K562 (cell line): Measurements from ENCODE around the gene DAGLA. TPM values are rescaled to one million over a fixed set of nuclear protein-coding genes. Genes with fewer than 3 reads are reported as not detected.

ENCODE experiments used
- ATAC-seq: fragments of 200-7000 bp; cut with Tn5 transposase; 3 replicates; pipeline ENCODE4 v1.9.1; 2020; ENCODE audit warnings: moderate library complexity
- BruUV-seq: library from RNA; stranded (reverse); fragments of 400-500 nt; replicated peaks from 2 replicates; lab custom pipeline; 2021; lab: Mats Ljungman, UMichigan
- CTCF ChIA-PET: fragments of 300-600 bp; formaldehyde crosslinking; extraction: SDS; loops from one replicate; lab custom pipeline; 2021; ENCODE audit warnings: low intra/inter-chr PET ratio; lab: Yijun Ruan, JAX
- POLR2A ChIA-PET: fragments of 300-600, 350-650 bp; sonication (Branson Sonifier 250); formaldehyde crosslinking; extraction: SDS; loops from one replicate; lab custom pipeline; 2021; ENCODE audit warnings: antibody characterized with exemption, inconsistent platforms; lab: Yijun Ruan, JAX
- DNase-seq, 4 experiments: peaks; one replicate each; pipeline versions ENCODE4 v3.0.0 to v3.0.0-alpha.2; 2011 to 2018; ENCODE audit warnings: low spot score in 3 of 4, mixed read lengths in 3 of 4; ENCODE audit errors: extremely low read depth in 1 of 4
- FAIRE-seq: peaks from 2 replicates; lab custom pipeline; 2011; peaks lifted over from hg19 to GRCh38; lab: Jason Lieb, UNC
- H2AFZ ChIP-seq: 2 replicates; pipeline ENCODE4 v1.6.0; 2011; ENCODE audit warnings: low read depth, low read length, control low read depth, inconsistent platforms
- H3K27ac ChIP-seq: fragments of 200-600 bp; 3 replicates; pipeline ENCODE4 v1.8.0; 2011; ENCODE audit warnings: low read depth, mild to moderate bottlenecking, control low read depth, inconsistent platforms, low read length, moderate library complexity, mixed read lengths; ENCODE audit errors: extremely low read depth
- H3K27me3 ChIP-seq, 2 experiments: fragments of 300-600 bp in 1 of 2; 2 replicates in 1 of 2; 3 replicates in 1 of 2; pipeline versions ENCODE4 v1.6.0 to v1.8.0; 2011; ENCODE audit warnings: inconsistent platforms in 2 of 2, low read length in 2 of 2, mild to moderate bottlenecking in 1 of 2, mixed read lengths in 1 of 2, moderate library complexity in 1 of 2; ENCODE audit not compliant: control insufficient read depth in 2 of 2, insufficient read depth in 2 of 2
- H3K36me3 ChIP-seq: fragments of 300-600 bp; 3 replicates; pipeline ENCODE4 v1.8.0; 2011; ENCODE audit warnings: mild to moderate bottlenecking, low read length, inconsistent platforms; ENCODE audit not compliant: control insufficient read depth, insufficient read depth
- H3K4me1 ChIP-seq, 2 experiments: fragments of 200-600 bp in 1 of 2; replicated peaks in 1 of 2; 2 replicates in 1 of 2; 3 replicates in 1 of 2; pipeline versions ENCODE4 v1.5.1 to v1.8.0; 2011; ENCODE audit warnings: inconsistent platforms in 2 of 2, low read length in 2 of 2, mild to moderate bottlenecking in 1 of 2, mixed read lengths in 1 of 2, moderate library complexity in 1 of 2; ENCODE audit not compliant: control insufficient read depth in 2 of 2, insufficient read depth in 2 of 2
- H3K4me2 ChIP-seq: 2 replicates; pipeline ENCODE4 v1.6.1; 2011; ENCODE audit warnings: low read length, control low read depth, inconsistent platforms, mixed read lengths; ENCODE audit not compliant: insufficient read depth
- H3K4me3 ChIP-seq: fragments of 200-600 bp; sonication (generic), shearing (Covaris generic); 2 replicates; pipeline ENCODE4 v1.5.1; 2016; ENCODE audit warnings: control low read depth, inconsistent platforms
- H3K79me2 ChIP-seq: fragments of 200-600 bp; 3 replicates; pipeline ENCODE4 v1.8.0; 2011; ENCODE audit warnings: low read length, inconsistent platforms; ENCODE audit not compliant: control insufficient read depth, insufficient read depth
- H3K9ac ChIP-seq, 2 experiments: 2 replicates each; pipeline versions ENCODE4 v1.6.0 to v1.6.1; 2011; ENCODE audit warnings: low read depth in 2 of 2, low read length in 2 of 2, control low read depth in 1 of 2, inconsistent platforms in 1 of 2, mild to moderate bottlenecking in 1 of 2, mixed read lengths in 1 of 2; ENCODE audit not compliant: insufficient read depth in 1 of 2
- H3K9me1 ChIP-seq: one replicate; pipeline ENCODE4 v1.6.0; 2011; ENCODE audit warnings: inconsistent platforms, mild to moderate bottlenecking, low read length, moderate library complexity; ENCODE audit not compliant: control insufficient read depth, insufficient read depth
- H3K9me3 ChIP-seq: replicated peaks from 2 replicates; pipeline ENCODE4 v1.5.1; 2011; ENCODE audit warnings: low read depth, low read length, inconsistent platforms; ENCODE audit not compliant: control insufficient read depth, insufficient read depth
- H4K20me1 ChIP-seq: replicated peaks from 2 replicates; pipeline ENCODE4 v1.6.1; 2011; ENCODE audit warnings: low read length, inconsistent platforms, mixed read lengths; ENCODE audit not compliant: control insufficient read depth, insufficient read depth
- ARHGAP35 ChIP-seq: fragments of 450-650 bp; IDR thresholded peaks from 2 replicates; pipeline ENCODE4 v1.6.1; 2018; ENCODE audit not compliant: partially characterized antibody
- HNRNPK ChIP-seq: fragments of 200-400 bp; formaldehyde crosslinking; IDR thresholded peaks from one replicate; pipeline ENCODE4 v1.6.1; 2018; ENCODE audit warnings: mild to moderate bottlenecking, low read depth, low read length; ENCODE audit not compliant: poor library complexity, severe bottlenecking
- KHSRP ChIP-seq: fragments of 450-650 bp; IDR thresholded peaks from 2 replicates; pipeline ENCODE4 v1.6.1; 2017
- ZNF444 ChIP-seq: fragments of 250-450 bp; sonication (Bioruptor Pico); IDR thresholded peaks from 2 replicates; pipeline ENCODE4 v1.4.0; 2020; ENCODE audit warnings: mild to moderate bottlenecking, moderate library complexity
- WGBS: fragments of 100-300 bp; shearing (Covaris generic); methylation state at CpG from one replicate; pipeline ENCODE4 v1.1.6; 2016; ENCODE audit warnings: low coverage, mixed read lengths; ENCODE audit not compliant: insufficient coverage; ENCODE audit errors: missing lambda C conversion rate; 5-methylcytosine and 5-hydroxymethylcytosine counted together
- in situ Hi-C: fragments of 300-500 bp; cut with MboI; formaldehyde crosslinking; loops from 4 replicates; pipeline ENCODE4 v1.15.0; 2018; ENCODE audit warnings: inconsistent platforms, mixed read lengths
- intact Hi-C: fragments of 100-400 bp; cut with micrococcal nuclease; formaldehyde crosslinking; loops from 2 replicates; pipeline ENCODE4 v1.14.2; 2022
- polyA plus RNA-seq, 8 experiments: library from polyadenylated mRNA; depleted of rRNA in 4 of 8; stranded (reverse) in 5 of 8; unstranded in 3 of 8; fragments of >200 nt; fragmentation: Nextera tagmentation in 2 of 8; fragmentation: Illumina TruSeq in 1 of 8; extraction: Ambion mirVana in 2 of 8; extraction: Trizol in 1 of 8; gene quantifications; 2 replicates each; pipeline versions ENCODE4 v1.2.1 to v1.2.3, GENCODE V29; 2011 to 2014; ENCODE audit warnings: inconsistent platforms in 1 of 8, missing spikeins in 1 of 8
- total RNA-seq, 7 experiments: library from RNA; depleted of rRNA in 6 of 7; stranded (reverse); fragments of >200 nt in 6 of 7; fragmentation: Illumina TruSeq in 2 of 7; extraction: Trizol in 2 of 7; gene quantifications; 2 replicates each; pipeline versions ENCODE4 v1.2.1 to v1.2.3, GENCODE V29; 2011 to 2021; ENCODE audit warnings: low replicate concordance in 1 of 7
- TF ChIP-seq, protein P1 (sequence below): fragments of 200-800 bp; sonication (Bioruptor generic); IDR thresholded peaks from 2 replicates; pipeline ENCODE4 v1.6.1; 2016; ENCODE audit warnings: missing genetic modification characterization, missing compliant biosample characterization
- TF ChIP-seq, protein P2 (sequence below): IDR thresholded peaks from 2 replicates; pipeline ENCODE4 v1.6.1; 2011; ENCODE audit warnings: borderline replicate concordance, low read depth, mild to moderate bottlenecking, moderate library complexity, low read length; ENCODE audit not compliant: insufficient read depth, poor library complexity, severe bottlenecking
- TF ChIP-seq, protein P3 (sequence below): sonication (generic); formaldehyde crosslinking; IDR thresholded peaks from 2 replicates; pipeline ENCODE4 v1.8.1; 2023; ENCODE audit warnings: mild to moderate bottlenecking, missing genetic modification reagents
- TF ChIP-seq, protein P4 (sequence below), 2 experiments: IDR thresholded peaks; 2 replicates each; pipeline ENCODE4 v1.6.1; 2011; ENCODE audit warnings: borderline replicate concordance in 1 of 2, control low read depth in 1 of 2, low read depth in 1 of 2, low read length in 1 of 2, mild to moderate bottlenecking in 1 of 2, mixed read lengths in 1 of 2, moderate library complexity in 1 of 2; ENCODE audit not compliant: insufficient read depth in 1 of 2, insufficient read length in 1 of 2, poor library complexity in 1 of 2, severe bottlenecking in 1 of 2; ENCODE audit errors: extremely low read depth in 1 of 2

Gene DAGLA
- total and polyA plus RNA-seq, 9 of the 15 experiments (the other 6 are each of a cell fraction or from before 2014, with no cell fraction given), result 0.03 to 0.16 (median 0.04) TPM; not detected in 4

DNA sequence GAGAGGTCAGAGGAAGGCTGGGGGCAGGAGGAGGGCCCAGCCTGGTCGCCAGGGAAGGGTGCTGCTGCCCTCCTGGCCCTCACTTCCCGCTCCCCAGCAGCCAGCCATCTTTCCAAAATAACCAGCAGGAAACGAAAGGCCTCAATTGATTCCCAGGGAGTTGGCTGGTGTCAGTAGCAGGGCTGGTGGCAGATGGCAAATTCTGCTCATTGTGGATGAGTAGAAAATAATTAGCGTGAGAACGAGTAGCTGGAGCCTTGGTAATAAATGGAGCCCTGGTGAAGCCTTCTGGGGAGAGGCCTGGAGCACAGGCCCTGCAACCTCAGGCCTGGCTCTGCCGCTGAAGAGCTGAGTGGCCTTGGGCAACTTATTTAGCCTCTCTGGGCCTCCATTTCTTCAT lies 31.3 kb downstream of the DAGLA start (continued):
- TF ChIP-seq, protein P1, sequence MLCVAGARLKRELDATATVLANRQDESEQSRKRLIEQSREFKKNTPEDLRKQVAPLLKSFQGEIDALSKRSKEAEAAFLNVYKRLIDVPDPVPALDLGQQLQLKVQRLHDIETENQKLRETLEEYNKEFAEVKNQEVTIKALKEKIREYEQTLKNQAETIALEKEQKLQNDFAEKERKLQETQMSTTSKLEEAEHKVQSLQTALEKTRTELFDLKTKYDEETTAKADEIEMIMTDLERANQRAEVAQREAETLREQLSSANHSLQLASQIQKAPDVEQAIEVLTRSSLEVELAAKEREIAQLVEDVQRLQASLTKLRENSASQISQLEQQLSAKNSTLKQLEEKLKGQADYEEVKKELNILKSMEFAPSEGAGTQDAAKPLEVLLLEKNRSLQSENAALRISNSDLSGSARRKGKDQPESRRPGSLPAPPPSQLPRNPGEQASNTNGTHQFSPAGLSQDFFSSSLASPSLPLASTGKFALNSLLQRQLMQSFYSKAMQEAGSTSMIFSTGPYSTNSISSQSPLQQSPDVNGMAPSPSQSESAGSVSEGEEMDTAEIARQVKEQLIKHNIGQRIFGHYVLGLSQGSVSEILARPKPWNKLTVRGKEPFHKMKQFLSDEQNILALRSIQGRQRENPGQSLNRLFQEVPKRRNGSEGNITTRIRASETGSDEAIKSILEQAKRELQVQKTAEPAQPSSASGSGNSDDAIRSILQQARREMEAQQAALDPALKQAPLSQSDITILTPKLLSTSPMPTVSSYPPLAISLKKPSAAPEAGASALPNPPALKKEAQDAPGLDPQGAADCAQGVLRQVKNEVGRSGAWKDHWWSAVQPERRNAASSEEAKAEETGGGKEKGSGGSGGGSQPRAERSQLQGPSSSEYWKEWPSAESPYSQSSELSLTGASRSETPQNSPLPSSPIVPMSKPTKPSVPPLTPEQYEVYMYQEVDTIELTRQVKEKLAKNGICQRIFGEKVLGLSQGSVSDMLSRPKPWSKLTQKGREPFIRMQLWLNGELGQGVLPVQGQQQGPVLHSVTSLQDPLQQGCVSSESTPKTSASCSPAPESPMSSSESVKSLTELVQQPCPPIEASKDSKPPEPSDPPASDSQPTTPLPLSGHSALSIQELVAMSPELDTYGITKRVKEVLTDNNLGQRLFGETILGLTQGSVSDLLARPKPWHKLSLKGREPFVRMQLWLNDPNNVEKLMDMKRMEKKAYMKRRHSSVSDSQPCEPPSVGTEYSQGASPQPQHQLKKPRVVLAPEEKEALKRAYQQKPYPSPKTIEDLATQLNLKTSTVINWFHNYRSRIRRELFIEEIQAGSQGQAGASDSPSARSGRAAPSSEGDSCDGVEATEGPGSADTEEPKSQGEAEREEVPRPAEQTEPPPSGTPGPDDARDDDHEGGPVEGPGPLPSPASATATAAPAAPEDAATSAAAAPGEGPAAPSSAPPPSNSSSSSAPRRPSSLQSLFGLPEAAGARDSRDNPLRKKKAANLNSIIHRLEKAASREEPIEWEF (CRISPR knock-in tag), result no peak
- TF ChIP-seq KHSRP, result no peak

DNA sequence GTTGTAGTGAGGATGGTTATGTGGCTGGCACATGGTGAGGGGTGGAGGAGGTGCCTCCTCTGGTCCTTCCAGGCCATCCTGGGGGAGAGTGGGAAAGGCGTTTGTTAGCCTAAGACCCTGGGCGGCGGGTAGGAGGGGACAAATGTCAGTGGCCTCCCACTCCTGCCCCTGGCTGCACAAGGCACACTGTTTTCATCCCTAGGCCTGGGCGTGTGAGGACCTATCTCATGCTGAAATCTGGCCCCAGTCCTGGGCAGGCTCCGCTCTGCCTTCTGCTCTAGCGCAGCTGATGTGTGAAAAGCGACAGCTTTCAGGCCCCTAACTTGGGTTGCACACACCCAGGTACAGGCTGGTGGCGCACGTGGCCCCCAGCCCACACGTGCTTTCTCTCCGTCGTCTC lies 32.1 kb downstream of the DAGLA start:
- CTCF ChIA-PET, result no interaction called here
- Histone ChIP-seq H3K27ac (no peak overlapping the region), H2AFZ (no peak overlapping the region), H3K4me1 (peaks cover 0 to 10% of the 10 kb centered on the region in 2 experiments; a peak in 1 of 5 replicates), H4K20me1 (peaks cover 8% of the 10 kb centered on the region; the same call in 1 of the 2 replicates), H3K9me3 (no peaks in the 10 kb centered on the region), H3K79me2 (no peaks in the 10 kb centered on the region), H3K4me3 (no peak overlapping the region), H3K4me2 (no peak overlapping the region), H3K9ac (peak overlapping the region in 1 of 2 experiments; percentile 76; a peak in 2 of 4 replicates), H3K36me3 (no peaks in the 10 kb centered on the region), H3K9me1 (no peaks in the 10 kb centered on the region), H3K27me3 (peaks cover 20 to 71% of the 10 kb centered on the region in 2 experiments; a peak in 4 of 5 replicates)
- in situ Hi-C loops (no loop called here), intact Hi-C loops (no loop called here)
- no peak for FAIRE-seq
- no peak for DNase-seq
- no TSS peak for BruUV-seq
- WGBS, result 22% methylated on average over 12 of the region's 12 CpGs
- ATAC-seq, result no peak
- POLR2A ChIA-PET, result interaction anchor here (0.7 kb wide), 1 partner anchor 181 kb away, joined by 3 read pairs; no protein-coding TSS in a partner anchor
- TF ChIP-seq HNRNPK, result no peak
- TF ChIP-seq ARHGAP35, result no peak
- TF ChIP-seq, protein P2, sequence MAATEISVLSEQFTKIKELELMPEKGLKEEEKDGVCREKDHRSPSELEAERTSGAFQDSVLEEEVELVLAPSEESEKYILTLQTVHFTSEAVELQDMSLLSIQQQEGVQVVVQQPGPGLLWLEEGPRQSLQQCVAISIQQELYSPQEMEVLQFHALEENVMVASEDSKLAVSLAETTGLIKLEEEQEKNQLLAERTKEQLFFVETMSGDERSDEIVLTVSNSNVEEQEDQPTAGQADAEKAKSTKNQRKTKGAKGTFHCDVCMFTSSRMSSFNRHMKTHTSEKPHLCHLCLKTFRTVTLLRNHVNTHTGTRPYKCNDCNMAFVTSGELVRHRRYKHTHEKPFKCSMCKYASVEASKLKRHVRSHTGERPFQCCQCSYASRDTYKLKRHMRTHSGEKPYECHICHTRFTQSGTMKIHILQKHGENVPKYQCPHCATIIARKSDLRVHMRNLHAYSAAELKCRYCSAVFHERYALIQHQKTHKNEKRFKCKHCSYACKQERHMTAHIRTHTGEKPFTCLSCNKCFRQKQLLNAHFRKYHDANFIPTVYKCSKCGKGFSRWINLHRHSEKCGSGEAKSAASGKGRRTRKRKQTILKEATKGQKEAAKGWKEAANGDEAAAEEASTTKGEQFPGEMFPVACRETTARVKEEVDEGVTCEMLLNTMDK, result no peak
- TF ChIP-seq, protein P3, sequence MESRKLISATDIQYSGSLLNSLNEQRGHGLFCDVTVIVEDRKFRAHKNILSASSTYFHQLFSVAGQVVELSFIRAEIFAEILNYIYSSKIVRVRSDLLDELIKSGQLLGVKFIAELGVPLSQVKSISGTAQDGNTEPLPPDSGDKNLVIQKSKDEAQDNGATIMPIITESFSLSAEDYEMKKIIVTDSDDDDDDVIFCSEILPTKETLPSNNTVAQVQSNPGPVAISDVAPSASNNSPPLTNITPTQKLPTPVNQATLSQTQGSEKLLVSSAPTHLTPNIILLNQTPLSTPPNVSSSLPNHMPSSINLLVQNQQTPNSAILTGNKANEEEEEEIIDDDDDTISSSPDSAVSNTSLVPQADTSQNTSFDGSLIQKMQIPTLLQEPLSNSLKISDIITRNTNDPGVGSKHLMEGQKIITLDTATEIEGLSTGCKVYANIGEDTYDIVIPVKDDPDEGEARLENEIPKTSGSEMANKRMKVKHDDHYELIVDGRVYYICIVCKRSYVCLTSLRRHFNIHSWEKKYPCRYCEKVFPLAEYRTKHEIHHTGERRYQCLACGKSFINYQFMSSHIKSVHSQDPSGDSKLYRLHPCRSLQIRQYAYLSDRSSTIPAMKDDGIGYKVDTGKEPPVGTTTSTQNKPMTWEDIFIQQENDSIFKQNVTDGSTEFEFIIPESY (CRISPR knock-in tag), result 0 out of 2 replicates have a peak, but pooled peaks have one; percentile 22
- TF ChIP-seq ZNF444 (CRISPR knock-in tag), result no peak
- TF ChIP-seq, protein P4, sequence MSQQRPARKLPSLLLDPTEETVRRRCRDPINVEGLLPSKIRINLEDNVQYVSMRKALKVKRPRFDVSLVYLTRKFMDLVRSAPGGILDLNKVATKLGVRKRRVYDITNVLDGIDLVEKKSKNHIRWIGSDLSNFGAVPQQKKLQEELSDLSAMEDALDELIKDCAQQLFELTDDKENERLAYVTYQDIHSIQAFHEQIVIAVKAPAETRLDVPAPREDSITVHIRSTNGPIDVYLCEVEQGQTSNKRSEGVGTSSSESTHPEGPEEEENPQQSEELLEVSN (IDR thresholded peaks at IDR 0.05; ENCODE audit: borderline replicate concordance in 1 of 2, extremely low read depth in 1 of 2, insufficient read depth in 1 of 2, insufficient read length in 1 of 2, low read depth in 1 of 2, low read length in 1 of 2, poor library complexity in 1 of 2, severe bottlenecking in 1 of 2), result peak in 1 of 2 experiments; percentile 17
